ENCODE measurements around the gene FAM169A.

FAM169A gene

DNA sequence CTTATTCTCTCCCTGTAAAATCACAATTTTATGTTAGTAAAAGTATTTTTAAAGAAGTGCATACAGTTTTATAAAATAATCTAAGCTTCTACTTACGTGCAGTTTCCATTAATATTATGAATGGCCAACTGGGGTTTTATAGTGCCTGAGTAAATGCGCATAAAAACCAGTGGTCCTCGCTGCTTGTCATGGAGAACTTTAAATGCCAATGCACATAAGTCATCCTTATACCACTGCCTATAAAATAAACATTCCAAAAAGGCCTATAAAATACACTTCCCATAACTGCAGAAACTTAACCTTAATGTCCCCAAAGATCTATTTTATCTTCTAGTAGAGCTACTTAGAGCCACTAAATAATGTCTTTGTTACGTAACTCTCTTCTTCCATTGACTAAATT lies 127.8 kb downstream of the FAM169A start:
- Mint-ChIP-seq H3K9me3 (no peaks in the 10 kb centered on the region), H3K4me1 (ENCODE audit: low read depth) (no peaks in the 10 kb centered on the region), H3K27ac (no peak overlapping the region), H3K4me3 (no peak overlapping the region), H3K36me3 (ENCODE audit: low read depth) (peaks cover 86% of the 10 kb centered on the region), H3K27me3 (no peaks in the 10 kb centered on the region)
- DNase-seq: no peak

- Mint-ChIP-seq H3K27ac (no peak overlapping the region), H3K4me1 (ENCODE audit: low read depth) (no peaks in the 10 kb centered on the region), H3K36me3 (ENCODE audit: low read depth) (peaks cover 86% of the 10 kb centered on the region), H3K27me3 (no peaks in the 10 kb centered on the region), H3K9me3 (no peaks in the 10 kb centered on the region), H3K4me3 (no peak overlapping the region)
- DNase-seq: no peak
Observed at GRCh38 chr5:74736759-74737158, 129.4 kb downstream of the FAM169A start.

Data from activated T-cell treated with anti-CD3 and anti-CD28 coated beads, Interleukin-2, amount 50 U/mL, for 24 hours (primary cell).